NCI-H524 treated with DMSO at 0.1 percent for 48 hours (cell line): ENCODE data around the gene FLNB.
"Not testable (repeated sequence)": the region's sequence is repeated elsewhere in the genome, so short reads cannot be mapped to it uniquely, and the experiment has no call there.

Experiments used
- DNase-seq: peaks from one replicate; lab custom pipeline; 2025; lab: John Stamatoyannopoulos, UW

The FLNB gene

DNA sequence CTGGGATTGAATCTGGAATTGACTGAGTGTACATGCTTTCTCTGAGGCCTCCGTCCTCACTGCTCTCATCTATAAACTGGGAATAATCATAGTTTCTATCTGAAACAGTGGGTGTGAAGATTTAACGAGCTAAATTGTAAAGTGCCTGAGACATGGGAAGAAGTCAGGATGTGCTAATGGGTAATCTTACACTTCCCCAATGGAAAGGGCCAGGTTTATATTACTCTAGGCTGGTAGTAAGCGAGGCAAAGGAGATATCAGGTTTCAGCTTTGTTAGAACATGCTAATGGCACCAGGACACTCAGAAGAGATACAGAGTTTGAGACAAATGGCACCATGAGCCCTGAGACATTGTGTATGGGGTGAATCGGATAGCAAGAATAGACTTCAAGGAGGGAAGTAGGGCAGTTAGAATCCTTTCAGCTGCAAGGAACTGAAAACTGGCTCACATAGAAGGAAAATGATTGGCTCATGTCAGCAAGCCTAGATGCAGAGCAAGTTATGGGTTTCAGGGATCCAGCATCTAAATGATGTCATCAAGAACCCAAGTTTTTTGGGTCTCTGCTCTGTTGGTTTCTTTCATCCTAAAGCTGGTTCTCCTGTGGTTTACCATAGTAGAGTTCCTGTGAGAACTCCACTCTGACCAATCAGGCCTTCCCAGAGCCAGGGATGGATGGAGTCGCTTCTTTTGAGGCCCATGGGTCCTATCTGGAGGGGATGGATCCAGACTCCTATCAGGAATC is 21.8 kb downstream of the FLNB start:
- DNase-seq: peak; percentile 21

DNA sequence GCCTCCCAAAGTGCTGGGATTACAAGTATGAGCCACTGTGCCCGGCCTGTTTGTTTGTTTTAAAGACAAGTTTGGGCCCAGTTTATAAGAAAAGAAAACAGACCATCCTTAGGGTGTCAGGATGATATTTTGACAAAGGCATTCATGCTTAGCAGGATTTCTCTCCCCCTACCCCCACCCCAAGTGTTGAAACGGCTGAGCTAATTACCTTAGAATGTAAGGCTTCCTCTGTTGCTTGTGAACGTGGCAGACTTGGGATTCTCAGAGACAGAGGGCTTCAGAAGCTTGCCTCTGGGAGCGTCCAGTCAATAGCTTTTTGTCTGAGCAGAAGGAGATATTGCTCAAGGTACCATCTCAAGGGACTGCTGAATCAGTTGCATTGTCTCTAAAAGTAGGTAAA is 24.0 kb downstream of the FLNB start:
- DNase-seq: no peak

DNA sequence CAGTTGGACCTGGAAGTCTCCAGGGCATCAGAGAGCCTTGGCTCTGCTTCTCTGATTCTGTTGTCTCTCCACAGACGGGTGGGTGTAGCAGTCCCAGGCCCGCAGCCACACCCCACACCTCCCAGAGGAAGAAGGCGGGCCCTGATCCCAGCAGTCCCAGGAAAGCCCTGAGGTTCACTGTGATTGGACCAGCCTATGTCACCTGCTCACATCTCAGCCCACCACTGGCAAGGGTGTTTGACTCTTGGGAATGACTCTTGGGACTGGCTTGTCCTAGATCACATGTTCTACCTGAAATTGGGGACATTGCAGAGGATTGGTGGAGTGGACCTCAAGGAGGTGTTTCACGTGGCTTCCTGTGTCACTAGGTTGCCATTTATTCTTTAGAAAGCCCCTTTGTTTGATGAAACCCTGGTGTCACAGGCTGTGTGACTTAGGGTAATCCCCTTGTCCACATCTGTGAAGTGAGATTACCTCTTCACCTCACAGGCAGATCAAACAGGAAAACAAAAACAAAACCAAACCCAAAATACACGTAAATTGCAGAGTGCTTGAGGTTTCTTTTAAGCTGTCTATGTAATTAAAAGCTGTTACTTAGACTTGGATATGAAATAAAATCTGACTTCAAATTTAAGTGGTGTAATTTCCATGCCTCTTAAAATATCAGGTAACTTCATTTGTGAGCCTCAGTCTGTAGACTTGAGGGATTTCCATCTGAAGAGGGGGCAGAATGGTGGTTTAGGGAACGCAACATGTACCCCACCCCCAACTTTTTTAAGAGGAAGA is 26.7 kb downstream of the FLNB start:
- peak; percentile 13 for DNase-seq

DNA sequence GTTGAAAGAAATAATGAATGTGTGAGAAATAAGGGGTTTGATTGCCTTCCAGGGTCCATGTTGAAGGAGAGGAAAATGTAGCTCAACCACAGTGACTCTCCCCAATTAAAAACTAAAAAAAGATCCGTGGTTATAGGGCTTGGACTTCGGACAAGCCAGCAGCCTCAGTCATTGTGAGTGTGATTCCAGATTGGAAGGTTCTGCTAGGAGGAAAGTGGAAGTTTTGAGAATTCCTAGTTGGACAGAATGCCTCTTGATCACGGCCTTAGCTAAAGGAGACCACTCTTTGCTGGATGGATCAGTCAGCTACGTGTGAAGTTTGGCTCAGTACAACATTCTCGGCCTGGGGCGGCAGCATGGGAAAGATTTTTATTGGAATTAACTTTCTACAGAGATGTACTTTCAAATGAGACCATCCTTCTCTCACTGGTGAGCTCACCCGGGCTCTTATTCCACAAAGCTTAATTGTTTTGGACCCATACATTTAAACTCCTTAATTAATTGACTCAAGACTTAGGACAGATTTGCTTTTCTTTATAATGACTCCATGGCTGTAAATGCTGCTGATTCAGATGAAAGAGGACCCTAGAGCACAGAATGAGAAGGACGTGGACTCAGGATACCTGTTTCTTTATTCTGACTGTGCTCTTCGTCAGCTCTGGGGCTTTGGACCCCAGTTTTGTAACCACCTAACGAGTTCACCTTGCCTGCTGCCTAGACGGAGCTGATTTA is 27.5 kb downstream of the FLNB start:
- DNase-seq: no peak

DNA sequence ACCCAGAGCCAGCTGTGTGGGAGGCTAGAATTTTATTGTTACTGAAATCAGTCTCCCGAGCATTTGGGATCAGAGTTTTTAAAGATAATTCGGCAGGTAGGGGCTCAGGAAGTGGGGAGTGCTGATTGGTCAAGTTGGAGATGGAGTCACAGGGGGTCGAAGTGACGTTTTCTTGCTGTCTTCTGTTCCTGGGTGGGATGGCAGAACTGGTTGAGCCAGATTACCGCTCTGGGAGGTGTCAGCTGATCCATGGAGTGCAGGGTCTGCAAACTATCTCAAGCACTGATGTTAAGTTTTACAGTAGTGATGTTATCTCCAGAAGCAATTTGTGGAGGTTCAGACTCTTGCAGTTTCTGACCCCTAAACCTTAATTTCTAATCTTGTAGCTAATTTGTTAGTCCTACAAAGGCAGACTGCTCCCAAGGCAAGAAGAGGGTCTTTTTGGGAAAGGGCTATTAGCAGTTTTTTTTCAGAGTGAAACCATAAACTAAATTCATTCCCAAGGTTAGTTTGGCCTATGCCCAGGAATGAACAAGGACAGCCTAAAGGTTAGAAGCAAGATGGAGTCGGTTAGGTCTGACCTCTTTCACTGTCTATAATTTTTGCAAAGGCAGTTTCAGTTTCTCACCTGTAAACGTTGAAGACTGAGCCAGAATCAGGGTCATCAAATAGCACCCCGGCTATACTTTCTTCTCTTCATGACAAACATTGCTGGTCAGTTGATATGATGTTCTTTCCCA is 28.2 kb downstream of the FLNB start:
- DNase-seq: no peak

DNA sequence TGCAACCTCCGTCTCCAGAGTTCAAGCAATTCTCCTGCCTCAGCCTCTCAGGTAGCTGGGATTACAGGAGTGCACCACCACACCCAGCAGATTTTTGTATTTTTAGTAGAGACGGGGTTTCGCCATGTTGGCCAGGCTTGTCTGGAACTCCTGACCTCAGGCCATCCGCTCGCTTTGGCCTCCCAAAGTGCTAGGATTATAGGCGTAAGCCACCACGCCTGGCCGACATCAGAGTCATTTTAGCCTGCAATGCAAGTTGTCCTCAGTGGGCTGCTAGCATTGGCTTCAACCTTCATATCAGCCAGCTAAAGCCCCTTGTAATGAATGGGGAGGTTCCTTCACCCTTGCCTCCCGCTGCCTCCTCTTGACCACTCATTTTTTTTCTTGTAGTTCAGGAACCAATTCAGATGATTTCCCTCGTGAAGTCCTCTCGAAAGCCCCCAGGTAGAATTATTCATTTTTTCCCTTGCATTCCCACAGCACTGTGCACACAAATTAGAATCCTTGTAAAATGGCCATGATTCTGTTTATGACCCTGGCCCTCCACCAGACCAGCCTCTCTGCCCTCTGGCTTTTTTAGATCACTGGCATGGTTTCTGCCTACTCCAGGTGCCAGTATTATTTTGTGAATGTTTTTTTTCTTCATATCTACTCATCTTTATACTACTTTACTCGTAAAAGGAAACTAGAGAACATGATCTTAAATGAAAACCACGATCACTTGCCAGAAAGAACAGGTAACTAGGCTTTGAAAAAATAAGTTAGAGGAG is 29.1 kb downstream of the FLNB start:
- DNase-seq: no peak

DNA sequence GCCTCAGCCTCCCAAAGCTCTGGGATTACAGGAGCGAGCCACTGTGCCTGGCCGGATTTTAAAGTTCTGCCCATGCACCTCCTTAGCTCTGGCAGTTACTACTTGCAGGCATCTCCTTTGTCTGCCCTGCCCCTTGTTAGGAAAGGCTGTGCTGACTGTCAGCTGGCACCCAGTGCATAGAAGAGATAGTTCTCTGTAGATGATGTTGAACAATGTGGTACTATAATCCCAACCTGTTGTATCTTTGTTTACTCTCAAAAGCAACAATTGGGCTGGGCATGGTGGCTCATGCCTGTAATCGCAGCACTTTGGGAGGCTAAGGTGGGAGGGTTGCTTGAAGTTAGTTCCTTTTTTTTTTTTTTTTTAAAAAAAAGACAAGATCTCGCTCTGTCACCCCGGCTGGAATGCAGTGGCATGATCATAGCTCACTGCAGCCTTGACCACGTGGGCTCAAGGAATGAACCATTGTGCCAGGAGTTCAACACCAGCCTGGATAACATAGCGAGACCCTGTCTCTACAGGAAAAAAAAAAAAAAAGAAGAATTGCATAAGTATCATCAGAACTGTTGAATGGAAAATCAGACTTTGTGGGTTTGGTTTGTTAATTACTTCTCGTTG is 30.6 kb downstream of the FLNB start:
- no peak for DNase-seq

DNA sequence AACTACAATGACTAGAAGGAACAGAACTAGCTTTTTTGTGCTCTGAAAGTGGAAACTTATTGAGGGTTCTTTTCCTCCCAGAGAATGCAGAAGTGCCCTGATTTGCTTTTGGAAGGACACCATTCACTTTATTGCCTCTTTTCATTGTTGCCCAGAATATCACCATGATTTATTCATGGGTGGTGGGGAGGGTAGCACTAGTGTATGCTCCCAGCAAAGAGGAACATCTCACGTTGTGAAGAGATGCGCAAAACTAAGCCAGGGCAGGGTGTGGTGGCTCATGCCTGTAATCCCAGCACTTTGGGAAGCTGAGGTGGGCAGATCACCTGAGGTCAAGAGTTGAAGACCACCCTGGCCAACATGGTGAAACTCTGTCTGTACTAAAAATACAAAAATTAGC is 31.4 kb downstream of the FLNB start:
- no peak for DNase-seq

DNA sequence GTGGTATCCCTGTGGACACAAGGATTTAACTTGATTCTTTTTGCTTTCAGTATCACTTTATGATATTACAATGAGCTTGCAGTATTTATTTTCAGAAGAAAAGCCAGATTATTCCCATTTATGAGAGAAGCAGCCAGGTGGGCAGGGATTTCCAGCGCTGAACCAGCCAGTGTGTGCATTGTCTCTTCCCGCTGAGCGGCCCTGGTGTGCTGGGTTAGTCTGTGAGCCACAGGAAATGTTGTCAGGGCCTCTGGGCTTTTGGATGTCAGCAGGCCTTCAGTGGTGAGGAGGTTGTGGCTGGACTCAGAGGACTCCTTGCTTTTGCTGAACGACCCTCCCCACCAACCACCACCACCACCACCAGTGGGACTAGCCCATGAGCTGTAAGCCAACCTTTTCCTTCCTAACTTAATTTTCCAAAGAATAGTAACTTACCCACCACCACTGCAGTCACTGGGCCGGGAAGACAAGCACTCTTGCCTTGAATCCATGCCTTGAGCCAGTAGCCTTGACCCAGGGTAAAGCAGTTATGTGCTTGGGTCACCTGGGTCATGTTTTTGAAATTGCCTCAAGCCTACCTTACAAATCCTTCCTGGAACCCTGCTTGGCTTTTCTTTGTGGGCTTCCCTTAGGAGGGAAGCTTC is 33.1 kb downstream of the FLNB start:
- DNase-seq: no peak

DNA sequence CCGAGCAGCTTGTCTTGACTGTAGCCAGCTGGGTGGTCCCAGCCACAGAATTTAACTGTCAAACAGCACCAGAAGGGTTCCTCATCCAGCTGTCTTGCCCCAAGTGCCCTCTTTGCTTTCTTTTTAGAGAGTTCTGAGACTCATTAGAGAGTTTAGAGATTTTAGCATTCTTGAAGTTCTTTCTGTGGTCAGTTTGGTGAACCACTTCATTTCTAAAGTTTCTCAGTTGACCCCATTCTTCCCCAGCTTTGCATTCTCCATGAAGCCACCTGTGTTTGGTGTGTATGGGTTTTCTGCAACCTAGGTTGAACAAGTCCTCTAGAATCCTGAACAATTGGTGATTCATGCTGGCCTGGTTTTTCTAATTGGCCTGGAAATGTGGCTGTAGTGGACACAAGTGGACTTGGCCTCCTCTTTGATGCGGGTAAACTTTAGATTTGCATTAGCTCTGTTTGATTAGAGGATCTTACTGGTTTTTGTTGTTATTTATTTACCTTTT is 33.7 kb downstream of the FLNB start:
- DNase-seq: no peak

DNA sequence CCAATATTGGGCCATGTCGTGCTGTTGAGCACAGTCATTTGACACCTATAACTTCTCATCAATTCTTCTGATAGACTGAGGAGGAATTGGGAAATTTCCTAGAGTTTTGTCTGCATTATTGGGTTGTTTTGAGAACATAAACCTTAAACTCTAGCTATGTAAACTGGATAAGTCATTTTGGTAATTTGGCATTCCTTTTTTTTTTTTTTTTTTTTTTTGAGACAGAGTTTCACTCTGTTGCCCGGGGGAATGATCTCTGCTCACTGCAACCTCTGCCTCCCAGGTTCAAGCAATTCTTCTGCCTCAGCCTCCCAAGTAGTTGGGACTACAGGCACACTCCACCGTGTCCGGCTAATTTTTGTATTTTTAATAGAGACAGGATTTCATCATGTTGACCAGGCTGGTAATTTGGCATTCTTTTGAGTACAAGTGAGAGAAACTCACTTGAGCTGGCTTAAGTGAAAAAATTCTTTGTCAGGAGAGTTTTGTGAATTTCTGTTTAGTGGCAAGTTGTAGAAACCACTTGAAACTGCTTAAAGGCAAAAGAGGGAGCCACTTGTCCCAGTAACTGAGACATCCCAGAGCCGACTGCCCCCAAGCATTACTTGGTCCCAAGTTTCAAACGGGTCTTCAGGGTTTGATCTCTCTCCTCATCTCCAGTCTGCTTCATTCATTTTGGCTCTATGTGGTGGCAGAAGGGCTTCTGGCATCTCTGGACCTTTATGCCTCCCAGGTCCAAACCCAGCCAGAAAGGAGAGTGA is 34.9 kb downstream of the FLNB start:
- DNase-seq: no peak

DNA sequence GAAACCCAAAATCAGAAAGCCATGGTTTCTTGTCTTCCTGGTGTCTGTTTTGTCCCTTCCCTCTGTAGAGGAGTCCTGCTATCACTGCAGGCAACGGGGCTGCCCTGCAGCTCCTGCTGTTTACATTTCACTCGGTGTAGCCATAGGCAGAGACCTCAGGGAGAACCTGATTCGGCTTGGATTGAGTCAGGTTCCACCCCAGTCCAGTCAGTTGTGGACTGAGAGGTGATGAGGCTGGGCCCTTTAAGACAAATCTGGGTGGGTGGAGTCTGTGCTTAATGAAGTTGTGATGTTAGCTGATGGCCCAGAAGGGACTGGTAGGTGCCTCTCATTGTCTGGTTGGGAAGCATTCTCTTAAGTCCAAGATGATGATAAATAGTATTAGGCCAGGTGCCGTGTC is 35.7 kb downstream of the FLNB start:
- no peak for DNase-seq

DNA sequence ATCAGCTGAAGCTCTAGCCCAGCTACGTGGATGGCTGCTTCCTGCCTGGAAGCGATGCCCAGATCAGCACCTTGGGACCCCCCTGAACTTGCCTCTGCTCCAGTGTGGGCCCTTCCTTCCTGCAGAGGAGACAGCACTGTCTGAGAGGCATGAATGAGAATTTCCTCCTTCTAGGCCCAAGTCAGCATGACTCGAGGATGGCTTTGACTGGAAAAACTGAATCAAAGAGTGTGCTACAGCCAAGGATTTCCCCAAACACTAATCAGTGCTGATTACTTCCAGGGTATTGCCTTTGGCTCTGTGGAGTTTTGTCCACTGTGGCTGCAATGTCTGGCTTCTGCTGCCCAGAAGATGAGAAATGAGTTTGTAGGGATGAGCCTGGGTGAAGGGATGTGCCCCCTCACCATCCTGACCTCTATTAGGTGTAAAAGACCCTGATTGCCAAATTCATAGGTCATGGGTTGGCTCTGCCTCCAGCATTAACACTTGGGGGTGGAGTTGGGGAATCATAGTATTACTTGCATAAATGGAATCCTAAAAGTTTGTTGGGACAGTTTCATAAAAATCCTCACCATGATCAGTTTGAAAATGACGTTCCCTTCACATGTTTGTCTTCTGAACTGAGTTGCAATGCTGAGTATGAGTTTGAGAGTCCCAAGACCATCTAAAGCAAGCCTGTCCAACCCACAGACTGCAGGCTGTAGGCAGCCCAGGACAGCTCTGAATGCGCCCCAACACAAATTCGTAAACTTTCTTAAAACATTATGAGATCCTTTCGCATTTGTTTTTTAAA is 36.7 kb downstream of the FLNB start:
- DNase-seq: no peak

DNA sequence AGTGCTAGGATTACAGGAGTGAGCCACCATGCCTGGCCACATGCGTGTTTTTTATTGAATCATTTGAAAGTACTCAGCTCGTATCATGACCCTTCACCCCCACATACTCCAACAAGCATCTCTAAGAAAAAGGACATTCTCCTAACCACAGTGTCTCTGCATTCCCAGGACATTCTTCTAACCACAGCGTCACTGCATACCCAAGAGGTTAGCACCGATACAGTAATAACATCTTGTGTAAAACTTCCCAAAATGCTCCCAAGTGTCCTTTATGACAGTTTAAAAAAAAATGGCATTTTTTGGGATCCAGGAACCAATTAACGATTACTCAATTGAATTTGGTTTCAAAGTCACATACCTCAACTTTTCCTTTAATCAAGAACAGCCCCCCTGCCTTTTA is 39.6 kb downstream of the FLNB start:
- no peak for DNase-seq

DNA sequence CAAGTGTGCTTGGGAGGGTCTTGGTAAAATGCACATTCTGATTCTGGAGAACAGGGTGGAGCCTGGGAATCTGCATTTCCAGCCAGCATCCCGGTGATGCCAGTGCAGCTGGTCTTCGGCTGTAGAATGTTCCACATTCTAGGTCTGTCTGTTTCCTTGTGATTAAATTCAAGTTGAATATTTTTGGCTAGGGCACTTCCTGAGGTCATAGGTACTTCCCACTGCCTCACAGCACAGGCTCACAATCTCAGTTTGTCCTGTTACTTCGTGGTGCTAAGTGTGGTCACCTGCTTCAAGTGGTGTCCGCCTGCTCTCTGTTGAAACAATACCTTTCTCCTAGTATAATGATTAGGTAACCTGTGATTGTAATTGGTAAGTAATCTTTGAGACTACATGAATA is 40.1 kb downstream of the FLNB start:
- DNase-seq: no peak

DNA sequence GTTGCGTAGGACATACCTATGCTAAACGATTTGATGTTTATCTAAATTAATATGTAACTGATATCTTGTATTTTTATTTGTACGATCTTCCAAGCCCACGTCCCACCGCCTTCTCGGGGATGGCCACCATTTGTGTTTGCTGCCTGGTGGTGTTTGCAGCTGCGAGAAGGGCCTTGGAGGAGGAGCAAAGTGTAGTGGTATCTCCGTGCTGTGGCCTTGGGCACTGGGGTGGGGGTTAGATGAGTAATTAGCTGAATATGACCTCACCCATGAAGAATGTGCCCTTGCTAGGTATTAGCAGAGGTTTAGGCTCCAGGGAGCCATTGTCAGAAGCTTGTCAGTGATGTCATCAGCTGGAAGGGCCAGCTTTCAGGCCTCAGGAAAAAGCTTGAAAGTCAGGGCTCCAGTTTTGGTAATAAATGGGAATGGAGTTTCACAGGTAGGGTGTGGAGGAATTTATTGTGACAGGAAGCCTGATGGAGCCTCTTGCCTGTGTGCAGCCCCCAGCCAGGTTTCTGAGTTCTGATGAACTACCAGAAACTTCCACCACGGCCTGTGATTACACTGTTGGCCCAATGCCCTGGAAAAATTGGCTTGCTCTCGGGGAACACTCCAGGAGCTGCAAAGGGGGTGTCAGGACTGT is 41.0 kb downstream of the FLNB start:
- DNase-seq: no peak

DNA sequence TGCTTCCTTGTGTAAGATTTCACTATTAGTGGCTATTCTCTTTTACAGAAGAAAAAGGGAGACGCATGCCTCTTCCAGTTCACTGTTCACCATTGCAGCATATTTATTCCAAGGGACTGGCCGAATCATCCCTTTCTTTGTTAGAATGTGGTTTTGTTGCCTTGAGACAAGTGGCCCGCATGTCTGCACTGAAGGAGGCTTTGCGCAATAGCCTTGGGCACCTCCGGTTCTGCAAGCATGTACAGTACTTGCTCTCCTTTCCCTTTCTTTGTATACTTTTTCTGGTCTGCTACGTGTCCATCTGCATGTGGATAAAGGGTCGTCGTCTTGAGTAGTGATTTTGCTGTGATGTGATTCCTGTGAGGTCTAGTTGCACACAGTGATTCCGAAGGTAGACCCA is 43.0 kb downstream of the FLNB start:
- no peak for DNase-seq

DNA sequence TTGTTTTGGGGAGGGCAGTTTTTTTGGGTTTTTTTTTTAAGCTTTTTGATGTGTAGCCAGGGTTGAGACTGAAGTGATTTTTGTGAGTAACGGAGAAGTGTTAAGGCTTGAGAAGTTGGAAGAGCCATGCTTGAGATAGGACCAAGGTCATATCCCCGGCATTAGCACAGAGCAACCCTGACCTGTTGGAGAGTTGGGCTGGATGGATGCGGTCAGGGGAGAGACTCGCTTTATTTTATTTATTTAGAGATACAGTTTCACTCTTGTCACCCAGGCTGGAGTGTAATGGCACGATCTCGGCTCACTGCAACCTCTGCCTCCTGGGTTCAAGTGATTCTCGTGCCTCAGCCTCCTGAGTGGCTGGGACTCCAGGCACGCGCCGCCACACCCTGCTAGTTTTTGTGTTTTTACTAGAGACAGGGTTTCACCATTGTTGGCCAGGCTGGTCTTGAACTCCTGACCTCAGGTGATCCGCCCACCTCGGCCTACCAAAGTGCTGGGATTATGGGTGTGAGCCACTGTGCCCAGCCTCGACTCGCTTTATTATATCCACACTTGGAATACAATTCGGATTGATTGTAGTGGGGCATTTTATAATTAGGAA is 43.5 kb downstream of the FLNB start:
- DNase-seq: not testable (repeated sequence)
